CD8-positive, alpha-beta memory T cell (primary cell): Measurements from ENCODE around the gene AJAP1. TPM values are rescaled to one million over a fixed set of nuclear protein-coding genes. Genes with fewer than 3 reads are reported as not detected.

Experiments
- CTCF ChIA-PET: fragments of 350-600 bp; sonication (Branson Sonifier 250); formaldehyde crosslinking; loops from one replicate; lab custom pipeline; 2021; ENCODE audit warnings: antibody characterized with exemption; lab: Charles Lee
- POLR2A ChIA-PET: fragments of 350-600 bp; sonication (Branson Sonifier 250); formaldehyde crosslinking; loops from one replicate; lab custom pipeline; 2021; ENCODE audit warnings: antibody characterized with exemption; lab: Charles Lee
- DNase-seq, 5 donors: peaks; one replicate each; pipeline versions ENCODE4 v3.0.0 to v3.0.0-alpha.2; 2020 to 2022; ENCODE audit warnings: mixed read lengths in 1 of 5
- H3K27ac ChIP-seq: one replicate; pipeline ENCODE4 v1.7.0; 2013; ENCODE audit warnings: low read depth, mild to moderate bottlenecking, low read length, moderate library complexity
- H3K27me3 ChIP-seq: 2 replicates; pipeline ENCODE4 v1.7.0; 2013; ENCODE audit warnings: low read length, mild to moderate bottlenecking; ENCODE audit not compliant: insufficient read depth, poor library complexity, severe bottlenecking
- H3K36me3 ChIP-seq: 2 replicates; pipeline ENCODE4 v1.7.0; 2013; ENCODE audit warnings: mild to moderate bottlenecking, low read length, moderate library complexity; ENCODE audit not compliant: insufficient read depth
- H3K4me1 ChIP-seq: 2 replicates; pipeline ENCODE4 v1.7.0; 2013; ENCODE audit warnings: mild to moderate bottlenecking, low read length, moderate library complexity; ENCODE audit not compliant: insufficient read depth
- H3K4me3 ChIP-seq: 2 replicates; pipeline ENCODE4 v1.7.0; 2013; ENCODE audit warnings: mild to moderate bottlenecking, low read length
- H3K9me3 ChIP-seq: 2 replicates; pipeline ENCODE4 v1.7.0; 2013; ENCODE audit warnings: mild to moderate bottlenecking, low read length
- H3K27ac Mint-ChIP-seq, 8 donors: one replicate each; pipeline ENCODE4 v1.8.0; 2020 to 2021; ENCODE audit warnings: mixed read lengths in 8 of 8, mild to moderate bottlenecking in 6 of 8, inconsistent platforms in 3 of 8, moderate library complexity in 3 of 8
- H3K27me3 Mint-ChIP-seq, 2 donors: one replicate each; pipeline ENCODE4 v1.8.0; 2020 to 2021; ENCODE audit warnings: mixed read lengths in 2 of 2, mild to moderate bottlenecking in 1 of 2, moderate library complexity in 1 of 2
- H3K36me3 Mint-ChIP-seq, 3 donors: one replicate each; pipeline ENCODE4 v1.8.0; 2020 to 2021; ENCODE audit warnings: mixed read lengths in 3 of 3, inconsistent platforms in 1 of 3, mild to moderate bottlenecking in 1 of 3
- H3K4me1 Mint-ChIP-seq, 3 donors: one replicate each; pipeline ENCODE4 v1.8.0; 2020 to 2021; ENCODE audit warnings: mixed read lengths in 3 of 3, inconsistent platforms in 1 of 3, mild to moderate bottlenecking in 1 of 3
- H3K4me3 Mint-ChIP-seq, 7 donors: one replicate each; pipeline ENCODE4 v1.8.0; 2020 to 2021; ENCODE audit warnings: mixed read lengths in 7 of 7, mild to moderate bottlenecking in 6 of 7, moderate library complexity in 4 of 7, inconsistent platforms in 2 of 7
- H3K9me3 Mint-ChIP-seq, 5 donors: one replicate each; pipeline ENCODE4 v1.8.0; 2020 to 2022; ENCODE audit warnings: mixed read lengths in 5 of 5, mild to moderate bottlenecking in 3 of 5, moderate library complexity in 2 of 5, inconsistent platforms in 1 of 5
- polyA plus RNA-seq: library from polyadenylated mRNA; unstranded; fragments of 300-500 nt; fragmentation: Illumina TruSeq; gene quantifications from one replicate; pipeline ENCODE4 v1.2.3, GENCODE V29; 2021
- total RNA-seq, 2 experiments: library from RNA; stranded (reverse); gene quantifications; one replicate each; pipeline ENCODE4 v1.2.3, GENCODE V29; 2021

The AJAP1 gene
- total and polyA plus RNA-seq, 3 experiments from 2014 or later = not detected

GRCh38 chr1:4767308-4767707 lies 112.9 kb downstream of the AJAP1 start:
- CTCF ChIA-PET = no interaction called here

GRCh38 chr1:4768553-4768952 lies 114.1 kb downstream of the AJAP1 start:
- POLR2A ChIA-PET = no interaction called here
- no peak overlapping the region for H3K27ac Mint-ChIP-seq
- H3K27ac ChIP-seq = no peak overlapping the region
- H3K4me1 ChIP-seq = no peaks in the 10 kb centered on the region
- H3K9me3 Mint-ChIP-seq = no peaks in the 10 kb centered on the region
- DNase-seq = no peak
- H3K4me3 Mint-ChIP-seq = no peak overlapping the region
- CTCF ChIA-PET = no interaction called here
- no peaks in the 10 kb centered on the region for H3K4me1 Mint-ChIP-seq
- H3K27me3 ChIP-seq = no peaks in the 10 kb centered on the region
- H3K9me3 ChIP-seq = no peaks in the 10 kb centered on the region
- no peak overlapping the region for H3K4me3 ChIP-seq
- no peaks in the 10 kb centered on the region for H3K36me3 ChIP-seq
- H3K36me3 Mint-ChIP-seq = peaks cover 0 to 2% (median 0%) of the 10 kb centered on the region in 3 donors
- peaks cover 3 to 8% of the 10 kb centered on the region in 2 donors for H3K27me3 Mint-ChIP-seq

More at GRCh38 chr1:4767308-4767707, 112.9 kb downstream of the AJAP1 start:
- POLR2A ChIA-PET = no interaction called here
- no peak overlapping the region for H3K27ac Mint-ChIP-seq
- no peak overlapping the region for H3K4me3 Mint-ChIP-seq
- H3K9me3 Mint-ChIP-seq = no peaks in the 10 kb centered on the region
- H3K36me3 Mint-ChIP-seq = peaks cover 0 to 2% (median 0%) of the 10 kb centered on the region in 3 donors
- H3K36me3 ChIP-seq = no peaks in the 10 kb centered on the region
- no peaks in the 10 kb centered on the region for H3K4me1 Mint-ChIP-seq
- DNase-seq = no peak
- H3K4me3 ChIP-seq = no peak overlapping the region
- H3K27me3 ChIP-seq = no peaks in the 10 kb centered on the region
- no peaks in the 10 kb centered on the region for H3K9me3 ChIP-seq
- H3K27ac ChIP-seq = no peak overlapping the region
- peaks cover 3 to 8% of the 10 kb centered on the region in 2 donors for H3K27me3 Mint-ChIP-seq
- no peaks in the 10 kb centered on the region for H3K4me1 ChIP-seq

- H3K9me3 ChIP-seq = no peaks in the 10 kb centered on the region
Measured at GRCh38 chr1:4769516-4770280, 115.3 kb downstream of the AJAP1 start.

GRCh38 chr1:4770713-4771112 lies 116.3 kb downstream of the AJAP1 start:
- Histone ChIP-seq H3K27ac (no peak overlapping the region), H3K4me1 (no peaks in the 10 kb centered on the region), H3K4me3 (no peak overlapping the region), H3K9me3 (no peaks in the 10 kb centered on the region), H3K36me3 (no peaks in the 10 kb centered on the region), H3K27me3 (no peaks in the 10 kb centered on the region)
- Mint-ChIP-seq H3K27me3 (peaks cover 3% of the 10 kb centered on the region in 2 donors), H3K4me1 (no peaks in the 10 kb centered on the region), H3K9me3 (no peaks in the 10 kb centered on the region), H3K36me3 (no peaks in the 10 kb centered on the region), H3K4me3 (no peak overlapping the region), H3K27ac (no peak overlapping the region)
- ChIA-PET CTCF (no interaction called here), POLR2A (no interaction called here)
- no peak for DNase-seq

More at GRCh38 chr1:4769516-4770280, 115.3 kb downstream of the AJAP1 start:
- no peaks in the 10 kb centered on the region for H3K9me3 Mint-ChIP-seq
- Histone ChIP-seq H3K36me3 (no peaks in the 10 kb centered on the region), H3K27me3 (no peaks in the 10 kb centered on the region), H3K4me3 (no peak overlapping the region), H3K4me1 (no peaks in the 10 kb centered on the region), H3K27ac (no peak overlapping the region)
- POLR2A ChIA-PET = no interaction called here
- H3K4me1 Mint-ChIP-seq = no peaks in the 10 kb centered on the region
- CTCF ChIA-PET = no interaction called here
- peaks cover 0 to 2% (median 0%) of the 10 kb centered on the region in 3 donors for H3K36me3 Mint-ChIP-seq
- peak overlapping the region in 1 of 8 donors; percentile 51 for H3K27ac Mint-ChIP-seq
- H3K4me3 Mint-ChIP-seq = no peak overlapping the region
- DNase-seq = no peak
- peaks cover 3 to 8% of the 10 kb centered on the region in 2 donors for H3K27me3 Mint-ChIP-seq

- H3K9me3 Mint-ChIP-seq = no peaks in the 10 kb centered on the region
Measured at GRCh38 chr1:4771267-4771666, 116.9 kb downstream of the AJAP1 start.

GRCh38 chr1:4771721-4772120 lies 117.3 kb downstream of the AJAP1 start:
- POLR2A ChIA-PET = no interaction called here
- Histone ChIP-seq H3K9me3 (no peaks in the 10 kb centered on the region), H3K4me3 (no peak overlapping the region), H3K27ac (no peak overlapping the region), H3K36me3 (no peaks in the 10 kb centered on the region), H3K4me1 (no peaks in the 10 kb centered on the region), H3K27me3 (no peaks in the 10 kb centered on the region)
- CTCF ChIA-PET = no interaction called here
- peaks cover 0 to 2% of the 10 kb centered on the region in 2 donors for H3K27me3 Mint-ChIP-seq
- no peaks in the 10 kb centered on the region for H3K36me3 Mint-ChIP-seq
- DNase-seq = no peak
- H3K27ac Mint-ChIP-seq = no peak overlapping the region
- no peaks in the 10 kb centered on the region for H3K9me3 Mint-ChIP-seq
- H3K4me1 Mint-ChIP-seq = no peaks in the 10 kb centered on the region
- no peak overlapping the region for H3K4me3 Mint-ChIP-seq

More at GRCh38 chr1:4771267-4771666, 116.9 kb downstream of the AJAP1 start:
- Histone ChIP-seq H3K4me1 (no peaks in the 10 kb centered on the region), H3K9me3 (no peaks in the 10 kb centered on the region), H3K4me3 (no peak overlapping the region), H3K27me3 (no peaks in the 10 kb centered on the region), H3K36me3 (no peaks in the 10 kb centered on the region), H3K27ac (no peak overlapping the region)
- H3K4me3 Mint-ChIP-seq = no peak overlapping the region
- ChIA-PET CTCF (no interaction called here), POLR2A (no interaction called here)
- no peaks in the 10 kb centered on the region for H3K4me1 Mint-ChIP-seq
- H3K36me3 Mint-ChIP-seq = no peaks in the 10 kb centered on the region
- DNase-seq = no peak
- H3K27ac Mint-ChIP-seq = no peak overlapping the region
- peaks cover 0 to 2% of the 10 kb centered on the region in 2 donors for H3K27me3 Mint-ChIP-seq

- no peak overlapping the region for H3K27ac Mint-ChIP-seq
- no peak overlapping the region for H3K4me3 Mint-ChIP-seq
- H3K9me3 Mint-ChIP-seq = no peaks in the 10 kb centered on the region
- POLR2A ChIA-PET = no interaction called here
- no peaks in the 10 kb centered on the region for H3K27me3 ChIP-seq
- no peaks in the 10 kb centered on the region for H3K4me1 ChIP-seq
- peaks cover 0 to 3% of the 10 kb centered on the region in 2 donors for H3K27me3 Mint-ChIP-seq
- no peaks in the 10 kb centered on the region for H3K9me3 ChIP-seq
- no peaks in the 10 kb centered on the region for H3K36me3 Mint-ChIP-seq
- H3K36me3 ChIP-seq = no peaks in the 10 kb centered on the region
- no peaks in the 10 kb centered on the region for H3K4me1 Mint-ChIP-seq
- DNase-seq = no peak
- no peak overlapping the region for H3K4me3 ChIP-seq
- no peak overlapping the region for H3K27ac ChIP-seq
- CTCF ChIA-PET = no interaction called here
Measured at GRCh38 chr1:4772294-4773010, 118.0 kb downstream of the AJAP1 start.

GRCh38 chr1:4773226-4773625 lies 118.8 kb downstream of the AJAP1 start:
- Mint-ChIP-seq H3K9me3 (no peaks in the 10 kb centered on the region), H3K27me3 (peaks cover 0 to 3% of the 10 kb centered on the region in 2 donors), H3K36me3 (no peaks in the 10 kb centered on the region), H3K4me3 (no peak overlapping the region), H3K4me1 (no peaks in the 10 kb centered on the region), H3K27ac (no peak overlapping the region)
- H3K9me3 ChIP-seq = no peaks in the 10 kb centered on the region
- no peaks in the 10 kb centered on the region for H3K27me3 ChIP-seq
- H3K4me3 ChIP-seq = no peak overlapping the region
- no peaks in the 10 kb centered on the region for H3K4me1 ChIP-seq
- ChIA-PET POLR2A (no interaction called here), CTCF (no interaction called here)
- no peak for DNase-seq
- H3K36me3 ChIP-seq = no peaks in the 10 kb centered on the region
- H3K27ac ChIP-seq = no peak overlapping the region
